Mucosa of stomach (tissue), 1 donor: ENCODE data around the gene MAST4.

Source experiments
- H3K27me3 ChIP-seq: one replicate; pipeline ENCODE4 v1.7.0; 2013; ENCODE audit warnings: mild to moderate bottlenecking, low read length; ENCODE audit not compliant: control insufficient read depth, insufficient read depth
- H3K36me3 ChIP-seq: one replicate; pipeline ENCODE4 v1.7.0; 2013; ENCODE audit warnings: low read length; ENCODE audit not compliant: control insufficient read depth, insufficient read depth
- H3K4me1 ChIP-seq: one replicate; pipeline ENCODE4 v1.7.0; 2013; ENCODE audit warnings: mild to moderate bottlenecking, low read length; ENCODE audit not compliant: control insufficient read depth, insufficient read depth
- H3K4me3 ChIP-seq: one replicate; pipeline ENCODE4 v1.7.0; 2013; ENCODE audit warnings: low read length
- H3K9ac ChIP-seq: one replicate; pipeline ENCODE4 v1.7.0; 2013; ENCODE audit warnings: mild to moderate bottlenecking, low read length, moderate library complexity
- H3K9me3 ChIP-seq: one replicate; pipeline ENCODE4 v1.7.0; 2013; ENCODE audit warnings: mild to moderate bottlenecking, low read length, moderate library complexity; ENCODE audit not compliant: control insufficient read depth
- donor health status: Pancreatic carcinoma.

The MAST4 gene

DNA sequence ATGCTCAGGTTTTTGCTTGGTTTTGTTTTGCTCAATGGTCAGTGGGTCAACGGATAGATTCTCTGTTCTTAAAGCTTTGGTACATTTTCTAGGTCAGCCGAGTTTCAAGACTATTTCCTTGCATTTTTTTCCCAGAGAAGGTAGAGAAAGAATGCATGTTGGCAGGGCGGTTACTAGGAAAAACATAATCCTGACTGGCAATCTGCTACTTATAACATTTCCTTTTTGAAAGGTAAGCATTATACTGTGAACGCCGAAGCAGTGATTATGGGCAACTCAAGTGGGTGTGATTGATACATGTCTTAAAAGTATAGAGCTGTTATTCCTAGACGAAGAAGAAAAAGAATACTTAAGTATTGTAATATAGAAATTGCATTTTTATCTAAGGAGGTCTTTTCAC, 273.2 kb downstream of the MAST4 start:
- Histone ChIP-seq H3K9ac (no peak overlapping the region), H3K36me3 (no peaks in the 10 kb centered on the region), H3K27me3 (no peaks in the 10 kb centered on the region), H3K4me3 (no peak overlapping the region), H3K4me1 (no peaks in the 10 kb centered on the region), H3K9me3 (no peaks in the 10 kb centered on the region)

DNA sequence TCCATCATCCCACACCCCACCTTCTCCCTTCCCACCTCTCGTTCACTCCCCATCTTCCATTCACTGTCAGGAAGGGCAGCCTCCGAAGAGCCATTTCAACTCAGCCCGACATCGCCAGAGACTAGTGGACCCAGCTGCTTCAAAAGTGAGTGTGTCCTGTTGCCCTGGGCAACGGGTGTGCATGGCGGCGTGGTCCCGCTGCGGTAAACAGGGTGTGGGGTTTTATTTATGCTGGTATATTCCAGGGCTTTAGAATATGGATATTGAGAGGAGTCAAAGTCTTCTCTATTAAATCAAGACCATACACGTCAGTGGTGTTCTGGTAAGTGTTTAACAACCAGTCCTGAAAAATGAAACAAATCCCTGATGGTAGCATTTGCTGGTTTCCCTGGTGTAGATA, 274.5 kb downstream of the MAST4 start:
- Histone ChIP-seq H3K36me3 (no peaks in the 10 kb centered on the region), H3K9me3 (no peaks in the 10 kb centered on the region), H3K27me3 (no peaks in the 10 kb centered on the region), H3K4me1 (no peaks in the 10 kb centered on the region), H3K9ac (no peak overlapping the region), H3K4me3 (no peak overlapping the region)

DNA sequence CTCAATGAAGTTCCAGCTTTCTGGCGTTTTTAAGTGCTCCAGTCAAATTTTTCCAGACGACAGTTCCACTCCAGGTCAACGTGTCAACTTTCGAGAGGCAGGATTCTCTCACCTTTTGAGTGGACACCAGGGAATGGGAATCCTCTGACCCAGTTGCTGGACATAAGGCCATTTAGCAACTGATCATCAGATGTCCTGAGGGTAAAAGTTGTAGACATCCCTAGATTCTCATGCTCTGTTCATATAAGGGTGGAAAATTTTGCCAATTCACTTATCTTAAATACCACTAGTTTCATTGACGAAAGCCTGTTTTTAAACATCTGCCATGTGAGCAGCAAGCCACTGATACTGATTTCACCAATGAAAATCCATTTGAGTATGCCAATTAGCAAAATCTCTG, 275.5 kb downstream of the MAST4 start:
- H3K4me3 ChIP-seq = no peak overlapping the region
- no peak overlapping the region for H3K9ac ChIP-seq
- no peaks in the 10 kb centered on the region for H3K27me3 ChIP-seq
- no peaks in the 10 kb centered on the region for H3K4me1 ChIP-seq
- H3K9me3 ChIP-seq = no peaks in the 10 kb centered on the region
- H3K36me3 ChIP-seq = no peaks in the 10 kb centered on the region

DNA sequence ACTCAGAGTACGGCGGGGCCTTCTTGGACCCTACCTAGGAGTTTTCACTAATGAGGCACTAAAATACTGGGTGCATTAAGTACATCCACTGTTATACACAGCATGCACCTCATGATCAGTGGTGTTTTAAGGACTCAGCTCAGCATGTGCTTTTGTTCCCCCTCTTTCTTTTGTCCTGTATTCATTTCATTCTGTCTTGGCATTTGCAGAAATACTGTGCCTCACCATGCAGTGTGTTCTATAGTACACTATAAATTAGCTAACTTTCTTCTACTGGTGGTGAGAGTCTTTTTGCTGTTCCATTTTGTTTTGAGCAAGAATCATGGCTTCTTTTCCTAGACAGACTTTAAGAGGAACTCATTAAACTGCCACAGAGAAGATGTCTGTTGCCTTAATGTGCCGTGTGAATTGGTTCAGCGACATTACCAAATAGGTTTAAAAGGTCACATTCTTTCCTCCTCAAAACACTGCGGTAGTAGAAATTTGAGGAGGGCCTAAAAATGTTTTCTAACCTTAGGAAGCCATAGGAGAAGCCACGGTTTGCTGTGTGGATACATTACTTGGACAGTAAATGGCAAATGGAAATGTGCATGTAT, 276.6 kb downstream of the MAST4 start:
- no peak overlapping the region for H3K9ac ChIP-seq
- H3K36me3 ChIP-seq = no peaks in the 10 kb centered on the region
- H3K9me3 ChIP-seq = no peaks in the 10 kb centered on the region
- H3K4me3 ChIP-seq = no peak overlapping the region
- H3K4me1 ChIP-seq = peaks cover 6% of the 10 kb centered on the region
- H3K27me3 ChIP-seq = no peaks in the 10 kb centered on the region

DNA sequence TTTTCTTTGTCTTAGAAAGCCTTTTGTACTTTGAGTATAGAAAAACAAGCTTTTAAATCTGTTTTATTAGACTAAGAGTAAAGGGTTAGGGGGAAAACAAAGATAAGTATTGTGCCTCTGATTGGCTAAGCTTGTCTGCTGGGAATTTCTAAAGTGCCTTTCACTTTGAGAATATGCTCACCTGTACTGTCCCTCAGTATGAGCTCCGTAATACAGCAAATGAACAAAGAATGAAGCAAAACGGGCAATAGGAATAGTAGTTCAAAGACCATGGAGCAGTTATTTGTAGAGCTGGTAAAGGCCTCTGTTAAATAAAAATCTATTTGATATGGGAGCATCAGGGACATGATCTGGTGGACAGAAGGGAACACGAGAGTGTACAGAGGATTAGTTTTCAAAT, 277.8 kb downstream of the MAST4 start:
- Histone ChIP-seq H3K36me3 (no peaks in the 10 kb centered on the region), H3K4me1 (peaks cover 9% of the 10 kb centered on the region), H3K27me3 (no peaks in the 10 kb centered on the region), H3K9me3 (no peaks in the 10 kb centered on the region), H3K9ac (no peak overlapping the region), H3K4me3 (no peak overlapping the region)

DNA sequence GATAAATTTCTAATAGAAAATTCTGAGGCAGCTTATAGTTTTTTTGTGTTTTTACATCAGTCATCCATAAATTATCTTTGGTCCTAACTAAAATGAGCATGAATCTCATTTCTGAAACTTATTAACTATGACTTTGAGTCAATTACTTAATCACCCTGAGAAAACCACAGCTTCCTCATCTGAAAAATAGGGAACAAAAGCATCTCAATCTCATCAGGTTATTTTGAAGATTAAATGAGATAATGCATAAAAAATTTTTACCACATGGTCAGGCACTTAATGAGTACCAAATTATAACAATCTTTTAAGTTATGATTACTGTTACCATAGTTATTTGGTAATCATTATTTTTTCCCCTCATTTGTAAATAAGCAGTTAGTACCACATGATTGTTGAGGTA, 279.1 kb downstream of the MAST4 start:
- no peaks in the 10 kb centered on the region for H3K27me3 ChIP-seq
- peaks cover 9% of the 10 kb centered on the region for H3K4me1 ChIP-seq
- no peak overlapping the region for H3K4me3 ChIP-seq
- H3K9me3 ChIP-seq = no peaks in the 10 kb centered on the region
- no peaks in the 10 kb centered on the region for H3K36me3 ChIP-seq
- H3K9ac ChIP-seq = no peak overlapping the region

DNA sequence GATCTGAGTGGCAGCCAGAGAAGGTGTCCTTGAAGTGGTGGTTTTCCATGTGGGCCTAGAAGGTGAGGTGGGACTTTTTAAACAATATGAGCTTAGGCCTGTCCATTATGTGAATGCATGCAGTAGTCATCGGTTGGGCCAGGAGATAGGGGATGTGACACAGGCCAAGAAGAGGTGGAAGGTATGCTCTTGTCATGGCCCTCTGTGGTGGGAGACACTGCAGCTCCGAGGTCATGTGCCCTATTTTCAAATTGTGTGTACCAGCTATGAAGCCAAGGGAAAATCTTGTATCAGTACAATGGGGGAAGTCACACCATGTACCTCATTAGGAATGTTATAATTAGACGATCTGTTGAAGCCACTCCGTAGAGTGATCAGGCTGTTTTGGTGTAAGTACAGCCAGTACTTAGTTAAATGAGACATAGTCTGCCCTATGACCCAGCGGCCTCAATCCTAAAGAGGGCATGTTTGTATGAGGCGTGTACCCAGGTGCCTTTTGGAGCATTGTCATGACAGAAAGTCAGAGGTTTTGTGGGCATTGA, 280.1 kb downstream of the MAST4 start:
- H3K36me3 ChIP-seq = no peaks in the 10 kb centered on the region
- no peak overlapping the region for H3K9ac ChIP-seq
- H3K4me1 ChIP-seq = peaks cover 11% of the 10 kb centered on the region
- no peaks in the 10 kb centered on the region for H3K27me3 ChIP-seq
- no peaks in the 10 kb centered on the region for H3K9me3 ChIP-seq
- no peak overlapping the region for H3K4me3 ChIP-seq

DNA sequence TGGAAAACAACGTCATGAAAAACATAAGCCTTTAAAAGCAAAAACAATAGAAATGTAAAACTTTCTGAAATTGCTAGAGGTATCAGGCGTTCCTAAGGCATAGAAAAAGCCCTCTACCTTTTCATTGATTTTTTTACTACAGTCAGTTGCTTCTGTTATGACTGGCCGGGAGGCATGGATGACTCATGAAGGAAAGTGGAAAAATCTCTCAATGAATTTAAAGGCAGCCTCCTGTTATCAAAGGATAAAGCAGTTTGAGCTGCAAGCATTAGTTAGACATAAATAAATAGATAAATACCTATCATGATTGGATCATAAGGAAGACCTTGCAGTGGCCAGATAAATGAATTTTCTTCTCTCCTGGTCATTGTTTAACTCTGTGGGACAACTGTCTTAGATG, 281.6 kb downstream of the MAST4 start:
- Histone ChIP-seq H3K36me3 (no peaks in the 10 kb centered on the region), H3K9me3 (no peaks in the 10 kb centered on the region), H3K27me3 (no peaks in the 10 kb centered on the region), H3K9ac (no peak overlapping the region), H3K4me1 (peaks cover 26% of the 10 kb centered on the region), H3K4me3 (no peak overlapping the region)

DNA sequence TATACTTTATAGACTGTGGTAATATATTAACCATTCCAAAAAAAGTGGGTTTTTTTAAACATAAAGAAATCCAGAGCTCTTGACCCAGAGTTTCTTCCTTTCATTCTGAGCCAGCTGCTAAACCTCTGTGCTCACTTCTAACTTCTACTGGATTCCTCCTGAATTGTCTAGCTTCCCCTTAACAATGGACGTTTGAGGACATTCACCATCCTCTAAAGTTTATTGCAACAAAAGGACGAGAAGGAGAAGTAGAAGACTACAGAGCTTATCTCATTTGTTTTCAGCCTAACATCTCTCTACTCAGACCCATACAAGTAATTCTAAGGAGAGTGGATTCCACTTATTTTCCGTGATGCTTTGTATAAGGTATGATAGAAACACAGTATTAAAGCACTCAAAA, 284.2 kb downstream of the MAST4 start:
- H3K27me3 ChIP-seq = no peaks in the 10 kb centered on the region
- H3K4me3 ChIP-seq = no peak overlapping the region
- H3K36me3 ChIP-seq = no peaks in the 10 kb centered on the region
- H3K9me3 ChIP-seq = no peaks in the 10 kb centered on the region
- peaks cover 30% of the 10 kb centered on the region for H3K4me1 ChIP-seq
- H3K9ac ChIP-seq = no peak overlapping the region

DNA sequence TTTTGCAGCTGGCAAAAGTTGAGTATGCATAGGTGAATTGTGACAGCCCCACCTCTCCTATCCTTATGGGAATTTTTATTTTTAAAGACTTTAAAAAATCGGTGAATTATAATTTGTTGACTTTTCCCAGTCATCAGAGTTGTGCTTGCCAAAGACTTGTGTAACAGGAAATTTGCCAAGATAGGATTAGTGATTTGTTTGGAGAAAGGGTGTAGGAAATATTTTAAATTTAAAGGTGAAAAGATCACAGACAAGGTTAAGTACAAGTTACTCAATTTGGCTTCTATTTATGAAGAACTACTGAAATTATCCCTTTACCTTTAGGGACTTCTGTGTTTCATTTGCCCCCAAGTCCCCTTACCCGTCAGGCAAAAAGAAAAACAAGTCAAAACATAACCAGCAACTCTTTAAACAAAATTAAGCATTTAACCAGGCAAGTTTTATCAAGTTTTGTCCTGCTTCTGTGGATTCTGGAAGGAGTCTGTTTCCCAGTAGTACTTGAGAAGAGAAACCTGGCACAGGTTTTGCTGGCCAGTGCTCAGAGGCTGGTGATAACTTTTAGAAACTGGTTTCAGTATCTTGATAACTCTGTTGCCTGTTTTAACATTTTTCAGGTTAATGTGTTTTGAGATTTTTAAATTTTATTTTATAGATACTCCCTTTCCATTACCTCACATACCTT, 285.4 kb downstream of the MAST4 start:
- Histone ChIP-seq H3K9ac (no peak overlapping the region), H3K4me3 (no peak overlapping the region), H3K36me3 (no peaks in the 10 kb centered on the region), H3K27me3 (no peaks in the 10 kb centered on the region), H3K9me3 (no peaks in the 10 kb centered on the region), H3K4me1 (peaks cover 30% of the 10 kb centered on the region)

DNA sequence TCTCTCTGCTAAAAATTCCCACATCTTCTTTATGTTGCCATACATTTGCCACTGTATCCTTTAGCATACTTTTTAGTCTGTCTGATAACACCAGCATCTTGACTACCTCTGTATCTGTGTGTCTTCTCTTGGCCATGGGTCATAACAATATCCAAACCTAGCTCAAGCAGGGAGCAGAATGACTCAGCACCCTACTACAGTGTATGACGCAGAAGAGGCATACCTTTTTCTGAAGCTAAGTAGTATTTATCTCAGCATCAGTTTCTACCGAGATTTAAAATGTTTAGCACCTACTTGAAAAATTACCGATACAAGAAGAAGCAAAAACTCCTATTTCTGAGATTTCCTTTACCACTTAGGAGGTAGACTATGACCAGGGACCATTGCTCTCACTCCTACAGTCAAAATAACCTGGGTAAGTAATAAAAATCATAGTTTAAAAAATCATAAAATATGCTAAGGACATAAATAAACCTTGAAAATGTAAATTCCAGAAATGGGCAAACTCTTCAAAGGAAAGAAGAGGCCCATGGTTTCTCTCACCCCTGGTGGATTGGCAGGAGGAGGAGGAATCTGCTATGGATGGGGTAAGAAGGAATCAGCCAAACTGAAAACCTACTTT, 286.5 kb downstream of the MAST4 start:
- Histone ChIP-seq H3K27me3 (no peaks in the 10 kb centered on the region), H3K4me3 (no peak overlapping the region), H3K36me3 (no peaks in the 10 kb centered on the region), H3K4me1 (peaks cover 25% of the 10 kb centered on the region), H3K9ac (no peak overlapping the region), H3K9me3 (no peaks in the 10 kb centered on the region)

DNA sequence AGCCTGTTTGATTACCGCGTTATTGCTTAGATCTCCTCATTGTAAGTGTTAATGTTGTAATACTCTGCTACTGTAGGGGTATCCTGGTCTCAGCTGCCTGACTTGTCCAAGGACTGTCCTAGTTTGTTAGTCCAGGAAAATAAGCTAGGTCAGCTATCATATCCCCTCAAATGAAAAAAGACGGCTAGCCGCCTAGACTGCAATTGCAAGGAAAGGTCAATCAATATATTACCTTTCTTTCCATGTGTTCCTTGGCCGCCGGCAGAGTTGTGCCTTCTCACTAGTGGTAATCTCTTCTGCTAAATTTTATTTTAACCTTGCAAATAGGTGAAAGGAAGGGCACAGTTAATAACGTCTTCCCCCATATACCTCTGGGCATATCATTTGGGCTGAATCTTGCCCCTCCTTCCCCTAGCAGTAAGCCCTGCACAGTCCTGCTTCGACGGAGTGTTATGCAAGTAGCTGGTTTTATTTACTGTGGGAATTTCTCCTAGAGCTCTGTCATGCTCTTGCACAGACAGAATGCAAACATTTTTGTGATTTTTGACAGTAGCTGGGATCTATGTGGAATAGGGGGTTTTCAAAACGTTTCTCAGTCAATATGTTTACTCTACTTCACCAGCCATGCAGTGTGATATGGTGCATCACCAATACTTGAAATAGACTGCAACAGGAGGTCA, 288.5 kb downstream of the MAST4 start:
- Histone ChIP-seq H3K4me3 (no peak overlapping the region), H3K36me3 (no peaks in the 10 kb centered on the region), H3K27me3 (no peaks in the 10 kb centered on the region), H3K4me1 (peaks cover 21% of the 10 kb centered on the region), H3K9me3 (no peaks in the 10 kb centered on the region), H3K9ac (no peak overlapping the region)
